Measurements from ENCODE around the gene CCDC88A. TPM values are rescaled to one million over a fixed set of nuclear protein-coding genes. Genes with fewer than 3 reads are reported as not detected.

Gene CCDC88A
- total and polyA plus RNA-seq, 2 donors (not counting 1 experiment from before 2014, with no cell fraction given) = 2.7 to 26.0 TPM

DNA sequence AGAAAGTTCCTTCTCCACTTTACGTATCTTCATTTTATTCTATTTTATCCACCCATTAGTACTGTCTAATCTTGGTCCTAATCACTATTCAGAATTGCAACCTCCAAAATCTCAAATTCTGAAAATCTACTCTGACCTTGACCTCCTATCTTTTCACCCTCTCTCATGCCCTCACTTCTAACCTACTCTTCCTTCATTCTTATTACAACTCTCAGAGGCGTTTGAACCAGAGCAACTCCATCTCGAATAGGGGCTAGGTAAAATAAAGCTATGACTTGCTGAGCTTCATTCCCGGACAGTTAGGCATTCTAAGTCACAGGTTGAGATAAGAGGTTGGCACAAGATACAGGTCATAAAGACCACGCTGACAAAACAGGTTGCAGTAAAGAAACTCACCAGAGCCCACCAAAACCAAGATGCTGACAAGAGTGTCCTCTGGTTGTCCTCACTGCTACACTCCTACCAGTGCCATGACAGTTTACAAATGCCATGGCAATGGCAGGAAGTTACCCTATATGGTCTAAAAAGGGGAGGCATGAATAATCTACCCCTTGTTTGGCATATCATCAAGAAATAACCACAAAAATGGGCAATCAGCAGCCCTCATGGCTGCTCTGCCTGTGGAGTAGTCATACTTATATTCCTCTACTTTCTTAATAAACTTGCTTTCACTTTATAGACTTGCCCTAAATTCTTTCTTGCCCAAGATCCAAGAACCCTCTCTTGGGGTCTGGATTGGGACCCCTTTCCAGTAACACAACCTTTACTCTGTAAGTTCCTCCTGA lies 11.4 kb downstream of the CCDC88A start:
- no peak for TF ChIP-seq CTCF (IDR thresholded peaks at IDR 0.05)
- no peak for TF ChIP-seq EZH2 (IDR thresholded peaks at IDR 0.05; ENCODE audit: borderline replicate concordance, insufficient read depth, low read depth, low read length, poor library complexity, severe bottlenecking)
- intact Hi-C loops (cut with micrococcal nuclease) = no loop called here
- no peak overlapping the region for H3K4me3 ChIP-seq (ENCODE audit: control extremely low read depth in 1 of 5, extremely low read depth in 1 of 5, insufficient read depth in 1 of 5, low read depth in 2 of 5, low read length in 4 of 5)
- peaks cover 9% of the 10 kb centered on the region for H3K4me1 Mint-ChIP-seq
- peak overlapping the region in 1 of 2 donors; percentile 3 for H3K27ac ChIP-seq (ENCODE audit: low read length in 2 of 2)
- no peaks in the 10 kb centered on the region for H3K79me2 ChIP-seq (ENCODE audit: control insufficient read depth, insufficient read depth, low read length)
- no peaks in the 10 kb centered on the region for H3K27me3 Mint-ChIP-seq
- no peak overlapping the region for H3K9ac ChIP-seq (ENCODE audit: low read length)
- DNase-seq (no peak), ATAC-seq (ENCODE audit: low read depth) (no peak)
- ChIA-PET POLR2A (no interaction called here), CTCF (no interaction called here)
- no peak overlapping the region for H3K4me2 ChIP-seq (replicated peaks; ENCODE audit: low read depth, low read length, poor library complexity, severe bottlenecking)
- WGBS (ENCODE audit: insufficient coverage) = 74% methylated on average over 5 of the region's 5 CpGs
- peaks cover 0 to 7% of the 10 kb centered on the region in 2 donors for H3K4me1 ChIP-seq (ENCODE audit: control insufficient read depth in 2 of 2, insufficient read depth in 2 of 2, low read length in 2 of 2)
- H3K4me3 Mint-ChIP-seq = no peak overlapping the region
- no peaks in the 10 kb centered on the region for H4K20me1 ChIP-seq (ENCODE audit: control insufficient read depth, insufficient read depth, low read length, poor library complexity, severe bottlenecking)
- H3K27me3 ChIP-seq (replicated peaks in 1 of 4; ENCODE audit: control extremely low read depth in 1 of 4, control insufficient read depth in 3 of 4, insufficient read depth in 4 of 4, low read length in 3 of 4) = no peaks in the 10 kb centered on the region
- no peaks in the 10 kb centered on the region for H3K9me3 Mint-ChIP-seq (ENCODE audit: insufficient read depth)
- no peak overlapping the region for H2AFZ ChIP-seq (ENCODE audit: insufficient read depth, low read depth, low read length, poor library complexity, severe bottlenecking)
- no peak overlapping the region for H3K27ac Mint-ChIP-seq
- no peaks in the 10 kb centered on the region for H3K36me3 ChIP-seq (replicated peaks in 1 of 2; ENCODE audit: control extremely low read depth in 1 of 2, control insufficient read depth in 1 of 2, extremely low read depth in 1 of 2, insufficient read depth in 2 of 2, low read length in 1 of 2)
- no peaks in the 10 kb centered on the region for H3K9me3 ChIP-seq (ENCODE audit: control extremely low read depth in 1 of 3, control insufficient read depth in 2 of 3, insufficient read depth in 1 of 3, low read length in 2 of 3)

DNA sequence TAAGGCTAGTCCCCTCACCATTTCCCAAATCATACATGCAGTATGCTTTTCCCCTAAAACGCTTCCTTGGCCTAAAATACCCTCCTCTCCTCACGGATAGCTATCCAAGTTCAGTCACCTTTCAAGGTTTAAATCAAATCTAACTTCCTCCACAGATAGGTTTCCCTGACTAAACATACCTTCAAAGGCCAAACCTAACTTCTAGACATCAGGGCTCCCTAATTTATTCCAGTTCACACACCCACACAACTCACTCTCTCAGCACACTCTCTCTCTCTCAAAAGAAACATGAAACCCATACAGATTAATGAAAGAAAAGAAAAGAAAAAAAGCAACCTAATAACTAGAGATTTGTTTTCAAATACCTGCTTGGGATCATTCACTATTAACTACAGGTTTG lies 14.5 kb downstream of the CCDC88A start:
- Histone ChIP-seq H3K27me3 (replicated peaks in 1 of 4; ENCODE audit: control extremely low read depth in 1 of 4, control insufficient read depth in 3 of 4, insufficient read depth in 4 of 4, low read length in 3 of 4) (no peaks in the 10 kb centered on the region), H3K9me3 (ENCODE audit: control extremely low read depth in 1 of 3, control insufficient read depth in 2 of 3, insufficient read depth in 1 of 3, low read length in 2 of 3) (no peaks in the 10 kb centered on the region), H3K4me1 (ENCODE audit: control insufficient read depth in 2 of 2, insufficient read depth in 2 of 2, low read length in 2 of 2) (peaks cover 0 to 7% of the 10 kb centered on the region in 2 donors), H3K79me2 (ENCODE audit: control insufficient read depth, insufficient read depth, low read length) (no peaks in the 10 kb centered on the region), H2AFZ (ENCODE audit: insufficient read depth, low read depth, low read length, poor library complexity, severe bottlenecking) (no peak overlapping the region), H4K20me1 (ENCODE audit: control insufficient read depth, insufficient read depth, low read length, poor library complexity, severe bottlenecking) (no peaks in the 10 kb centered on the region), H3K36me3 (replicated peaks in 1 of 2; ENCODE audit: control extremely low read depth in 1 of 2, control insufficient read depth in 1 of 2, extremely low read depth in 1 of 2, insufficient read depth in 2 of 2, low read length in 1 of 2) (no peaks in the 10 kb centered on the region), H3K4me2 (replicated peaks; ENCODE audit: low read depth, low read length, poor library complexity, severe bottlenecking) (no peak overlapping the region), H3K27ac (ENCODE audit: low read length in 2 of 2) (no peak overlapping the region), H3K4me3 (ENCODE audit: control extremely low read depth in 1 of 5, extremely low read depth in 1 of 5, insufficient read depth in 1 of 5, low read depth in 2 of 5, low read length in 4 of 5) (no peak overlapping the region), H3K9ac (ENCODE audit: low read length) (no peak overlapping the region)
- ChIA-PET CTCF (no interaction called here), POLR2A (no interaction called here)
- H3K27me3 Mint-ChIP-seq = no peaks in the 10 kb centered on the region
- TF ChIP-seq EZH2 (IDR thresholded peaks at IDR 0.05; ENCODE audit: borderline replicate concordance, insufficient read depth, low read depth, low read length, poor library complexity, severe bottlenecking) (no peak), CTCF (IDR thresholded peaks at IDR 0.05) (no peak)
- H3K4me1 Mint-ChIP-seq = peaks cover 9% of the 10 kb centered on the region
- intact Hi-C loops (cut with micrococcal nuclease) = no loop called here
- no peak for DNase-seq
- no peak overlapping the region for H3K4me3 Mint-ChIP-seq
- H3K27ac Mint-ChIP-seq = no peak overlapping the region
- no peak for ATAC-seq (ENCODE audit: low read depth)
- WGBS (ENCODE audit: insufficient coverage) = 93% methylated on average over 2 of the region's 2 CpGs
- H3K9me3 Mint-ChIP-seq (ENCODE audit: insufficient read depth) = no peaks in the 10 kb centered on the region

Measured in B cell (primary cell).